NCI-H526 (cell line): ENCODE results near the gene TSC2.
A peak's percentile ranks its signal among the peaks of the same experiment; 100 is the strongest.
"Not testable (repeated sequence)": the region's sequence is repeated elsewhere in the genome, so short reads cannot be mapped to it uniquely, and the experiment has no call there.

Experiments
- DNase-seq, 2 experiments: peaks; one replicate each; lab custom pipeline; 2025; lab: John Stamatoyannopoulos, UW

The TSC2 gene

DNA sequence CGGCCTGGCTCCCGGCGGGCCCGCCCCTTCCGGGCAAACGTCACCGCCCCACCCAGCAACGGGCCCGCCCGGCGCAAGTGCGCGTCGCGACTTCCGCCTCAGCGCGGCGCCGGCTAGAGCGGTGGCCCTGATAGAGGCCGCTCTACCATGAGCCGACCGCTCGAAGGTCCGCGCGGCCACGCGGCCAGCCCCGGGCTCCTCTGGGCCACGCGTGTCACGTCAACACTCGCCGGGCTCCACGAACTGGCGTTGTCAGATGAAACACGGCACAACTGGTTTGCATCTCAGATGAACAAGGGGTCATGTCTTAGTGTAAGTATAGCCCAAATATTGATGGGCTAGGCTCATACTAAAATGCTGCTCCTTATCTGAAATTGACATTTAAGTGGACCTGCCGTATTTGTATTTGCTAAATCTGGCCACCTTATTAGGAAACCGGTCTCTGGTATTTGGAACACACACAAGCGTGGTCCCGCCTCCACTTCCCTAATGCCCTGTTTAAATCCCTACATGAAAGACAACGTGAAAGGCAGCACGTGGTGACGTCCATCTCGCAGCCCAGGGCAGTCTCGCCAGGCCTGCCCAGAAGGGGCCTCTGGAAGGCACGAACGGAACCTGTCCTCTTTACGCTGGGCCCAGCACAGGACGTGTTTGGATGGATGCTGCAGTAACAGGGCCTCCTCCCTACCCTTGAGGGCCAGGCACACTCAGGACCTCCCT is 37.8 kb upstream of the TSC2 start, which contains the start of gene ZNF598:
Gene ZNF598, minus strand, starts transcription at position 31 of the 720 bp plus-strand sequence.
- peak; percentile 18 to 82 for DNase-seq

- not testable (repeated sequence) for DNase-seq
Measured at GRCh38 chr16:2011726-2012125, 36.1 kb upstream of the TSC2 start.

DNA sequence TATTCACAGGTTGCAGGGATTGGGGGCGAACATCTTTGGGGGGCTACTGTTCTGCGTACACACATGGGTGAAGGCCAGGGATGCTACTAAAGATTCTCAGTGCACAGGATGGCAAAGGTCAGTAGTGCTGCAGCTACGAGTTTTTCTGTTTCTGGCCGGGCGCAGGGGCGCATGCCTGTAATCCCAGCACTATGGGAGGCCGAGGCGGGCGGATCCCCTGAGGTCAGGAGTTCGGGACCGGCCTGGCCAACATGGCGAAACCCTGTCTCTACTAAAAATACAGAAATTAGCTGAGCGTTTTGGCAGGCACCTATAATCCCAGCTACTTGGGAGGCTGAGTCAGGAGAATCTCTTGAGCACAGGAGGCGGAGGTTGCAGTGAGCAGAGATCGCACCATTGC is 34.3 kb upstream of the TSC2 start:
- DNase-seq: no peak

DNA sequence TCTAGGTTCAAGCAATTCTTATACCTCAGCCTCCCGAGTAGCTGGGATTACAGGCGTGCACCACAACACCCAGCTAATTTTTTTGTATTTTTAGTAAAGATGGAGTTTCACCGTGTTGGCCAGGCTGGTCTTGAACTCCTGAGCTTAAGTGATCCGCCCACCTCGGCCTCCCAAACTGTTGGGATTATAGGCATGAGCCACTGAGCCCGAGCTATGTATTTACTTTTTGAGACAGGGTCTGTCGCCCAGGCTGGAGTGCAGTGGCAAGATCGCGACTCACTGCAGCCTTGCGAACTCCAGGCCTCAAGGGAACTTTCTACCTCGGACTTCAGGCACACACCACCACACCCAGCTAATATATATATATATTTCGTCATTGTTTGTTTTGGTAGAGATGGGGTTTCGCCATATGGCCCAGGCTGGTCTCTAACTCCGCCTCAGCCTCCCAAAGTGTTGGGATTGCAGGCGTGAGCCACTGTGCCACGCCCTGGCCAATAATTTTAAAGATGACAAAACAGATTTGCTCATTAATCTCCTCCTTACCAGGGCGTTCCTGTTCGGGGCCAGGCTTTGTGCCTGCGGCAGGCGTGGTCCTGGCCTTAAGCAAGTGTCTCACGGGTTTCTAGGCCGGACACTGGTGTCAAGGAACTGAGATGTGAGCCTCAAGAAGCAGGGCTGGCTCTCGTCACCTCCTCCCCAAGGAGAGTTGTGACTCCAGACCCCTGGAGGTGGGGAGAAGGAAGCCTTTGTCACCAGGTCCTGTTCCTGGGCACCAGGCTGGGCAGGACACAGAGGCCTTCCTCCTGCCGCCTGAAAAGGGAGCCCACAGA is 32.5 kb upstream of the TSC2 start:
- no peak for DNase-seq

DNA sequence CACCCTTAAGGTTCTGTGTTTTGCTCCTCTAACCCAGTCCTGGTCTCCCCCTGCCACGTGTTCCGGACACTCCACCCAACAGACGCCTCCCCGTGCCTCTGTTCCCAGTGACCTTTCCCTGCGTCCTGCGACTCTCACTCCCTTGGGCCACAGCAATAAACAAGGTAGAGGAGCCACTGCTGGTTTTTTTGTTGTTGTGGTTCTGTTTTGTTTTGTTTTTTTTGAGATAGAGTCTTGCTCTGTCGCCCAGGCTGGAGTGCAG is 31.9 kb upstream of the TSC2 start:
- DNase-seq: no peak

DNA sequence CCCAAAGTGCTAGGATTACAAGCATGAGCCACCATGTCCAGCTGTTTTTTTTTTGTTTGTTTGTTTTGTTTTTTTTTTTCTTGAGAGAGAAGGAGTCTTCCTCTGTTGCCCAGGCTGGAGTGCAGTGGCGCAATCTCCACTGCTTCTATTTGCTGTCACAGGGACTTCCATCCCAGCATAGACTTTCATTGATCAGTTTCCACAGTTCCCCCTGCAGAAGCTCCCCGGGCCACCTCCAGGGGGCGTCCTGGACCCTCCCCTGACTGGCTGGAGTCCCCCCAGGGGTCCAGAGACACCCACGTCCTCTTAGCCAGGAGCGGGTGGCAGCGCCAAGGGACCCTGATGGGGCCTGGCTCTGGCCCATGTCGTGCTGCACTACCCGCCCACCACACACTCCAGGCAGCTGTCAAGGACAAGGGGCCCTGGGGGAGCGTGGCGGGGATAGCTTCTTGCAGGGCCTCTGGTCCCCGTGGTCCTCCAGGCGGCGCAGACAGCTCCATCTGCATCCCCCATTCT is 31.3 kb upstream of the TSC2 start:
- DNase-seq: no peak

- no peak for DNase-seq
Measured at GRCh38 chr16:2019518-2019920, 28.3 kb upstream of the TSC2 start, which contains the start of gene NPW. Gene NPW, plus strand, starts transcription at chr16:2019785.

- no peak for DNase-seq
Measured at GRCh38 chr16:2019921-2020831, 27.6 kb upstream of the TSC2 start.

DNA sequence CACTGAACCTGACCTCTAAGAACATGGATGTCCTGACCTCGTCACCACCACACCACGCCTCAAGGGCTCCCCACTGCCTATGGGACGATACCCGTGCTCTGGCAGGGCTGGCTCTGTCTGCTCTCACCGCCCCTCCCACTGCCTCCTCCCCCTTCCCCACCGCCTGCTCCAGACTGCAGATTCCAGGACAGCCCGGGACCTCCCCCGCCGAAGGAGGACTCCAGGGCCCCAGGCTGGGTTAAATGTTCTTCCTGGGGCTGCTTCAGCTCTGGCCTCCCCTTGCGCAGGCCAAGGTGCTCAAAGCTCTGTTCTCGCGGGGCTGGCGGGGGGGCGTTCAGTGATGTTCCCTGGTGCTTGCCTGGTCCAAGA is 25.1 kb upstream of the TSC2 start:
- DNase-seq: peak in 1 of 2 experiments; percentile 50

DNA sequence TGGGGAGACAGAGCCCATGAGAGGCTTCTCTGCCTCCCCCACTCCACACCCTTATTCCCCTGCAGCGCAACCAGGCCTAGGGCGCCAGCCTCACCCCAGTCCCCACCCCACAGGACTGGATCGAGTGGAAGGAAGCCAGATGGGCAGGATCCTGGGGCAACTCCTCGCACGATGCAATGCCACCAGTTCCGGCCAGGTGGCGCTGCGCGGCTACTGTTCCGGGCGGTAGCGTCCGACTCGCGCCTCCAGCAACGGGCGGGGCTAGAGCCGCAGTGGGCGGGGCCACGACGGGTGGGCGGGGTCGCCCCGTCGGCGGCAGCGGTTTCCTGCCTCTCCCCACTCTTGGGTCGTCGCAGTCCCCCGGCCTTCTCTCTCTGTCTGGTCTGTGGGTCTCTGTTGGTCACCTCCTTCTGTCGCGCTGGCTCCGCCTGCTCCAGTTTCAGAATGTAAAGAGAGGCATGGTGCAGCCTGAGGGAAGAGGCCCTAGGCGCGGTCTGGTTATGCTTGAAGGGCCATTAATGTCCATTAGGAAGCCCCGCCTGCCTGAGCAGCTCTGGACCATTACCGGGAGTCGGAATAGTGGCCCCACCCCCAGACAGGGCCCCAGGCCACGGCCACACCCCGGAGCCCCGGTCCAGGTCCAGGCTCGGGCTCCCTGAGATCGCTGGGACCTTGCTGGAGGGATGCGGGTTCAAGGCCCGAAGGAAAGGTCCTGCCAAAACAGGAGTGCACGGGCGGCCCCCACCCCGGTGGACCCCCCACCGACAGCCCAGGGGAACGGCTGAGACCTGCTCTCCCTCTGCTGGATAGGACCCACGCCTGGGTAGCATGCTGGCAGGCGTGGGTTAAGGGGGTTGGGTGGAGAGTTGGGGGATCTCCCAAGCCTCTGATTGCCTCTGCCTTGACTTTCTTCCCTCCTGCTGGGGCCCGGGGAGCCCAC is 24.4 kb upstream of the TSC2 start:
- DNase-seq: peak; percentile 20 to 82

DNA sequence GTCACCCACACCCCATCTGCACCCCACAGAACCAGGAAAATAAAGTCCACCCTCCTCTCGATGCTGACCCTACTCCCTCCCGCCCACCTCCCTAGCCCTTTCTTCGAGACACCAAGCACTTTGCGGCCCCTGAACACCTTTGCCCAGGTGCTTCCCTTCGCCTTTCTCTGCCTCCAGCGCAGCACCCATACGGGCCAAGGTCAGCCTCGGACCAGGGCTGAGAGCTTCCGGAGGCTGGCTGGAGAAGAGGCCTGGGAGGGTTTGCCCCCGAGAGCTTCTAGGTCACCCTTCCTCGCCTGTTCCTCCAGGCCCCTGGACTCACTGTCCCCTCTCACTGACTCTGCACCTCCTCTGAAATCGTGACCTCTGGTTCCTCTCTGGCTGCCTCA is 23.8 kb upstream of the TSC2 start:
- no peak for DNase-seq

DNA sequence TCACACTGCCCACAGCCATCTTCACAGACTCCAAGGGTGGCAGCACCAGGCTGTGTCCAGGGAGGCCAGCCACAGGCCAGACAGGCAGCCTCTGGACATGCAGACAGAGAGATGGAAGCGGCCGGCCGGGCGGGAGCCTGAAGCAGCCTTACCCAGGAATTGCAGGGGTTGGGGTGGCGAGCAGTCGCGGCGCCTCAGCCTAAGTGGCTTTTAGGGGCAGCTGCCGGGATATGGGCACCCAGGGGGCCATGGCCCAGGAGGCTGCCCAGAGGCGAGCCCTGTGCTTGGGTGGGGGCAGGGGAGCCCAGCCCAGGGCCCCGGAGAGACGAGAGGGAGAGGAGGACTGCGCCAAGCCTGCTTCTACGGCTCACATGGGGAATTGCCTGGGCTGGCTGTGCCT is 22.5 kb upstream of the TSC2 start:
- no peak for DNase-seq

DNA sequence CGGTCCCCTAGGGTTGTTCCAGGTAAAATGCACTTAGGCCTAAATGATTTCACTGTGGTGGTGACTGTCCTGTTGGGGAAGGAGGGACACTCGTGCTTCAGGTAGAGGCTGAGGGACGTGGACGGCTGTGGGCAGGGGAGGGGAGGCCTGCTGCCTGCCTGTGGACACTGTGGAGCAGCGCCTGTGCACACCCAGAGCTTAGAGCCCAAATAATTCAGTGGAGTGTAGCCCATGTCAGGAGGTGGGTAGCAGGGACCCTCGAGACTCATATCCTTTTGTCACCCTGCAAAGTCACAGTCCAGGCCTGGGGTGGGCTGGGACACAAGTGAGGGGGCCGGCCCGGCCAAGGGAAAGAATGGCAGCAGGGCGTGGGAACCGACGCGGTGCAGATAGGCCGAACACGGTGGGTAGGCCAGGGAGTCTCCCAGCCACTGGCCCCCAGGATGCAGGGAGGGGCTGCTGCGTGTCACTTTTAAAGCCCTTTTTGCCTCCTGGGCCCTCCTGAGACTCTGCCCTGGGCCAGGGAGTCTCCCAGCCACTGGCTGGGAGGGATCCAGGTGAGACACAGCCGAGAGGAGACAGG is 21.8 kb upstream of the TSC2 start:
- no peak for DNase-seq

- peak in 1 of 2 experiments; percentile 34 for DNase-seq
Measured at GRCh38 chr16:2026461-2027023, 21.2 kb upstream of the TSC2 start, which contains the start of gene NHERF2. Gene NHERF2, plus strand, starts transcription at chr16:2026902. Its CDS starts 104 bp downstream, at chr16:2027006.

DNA sequence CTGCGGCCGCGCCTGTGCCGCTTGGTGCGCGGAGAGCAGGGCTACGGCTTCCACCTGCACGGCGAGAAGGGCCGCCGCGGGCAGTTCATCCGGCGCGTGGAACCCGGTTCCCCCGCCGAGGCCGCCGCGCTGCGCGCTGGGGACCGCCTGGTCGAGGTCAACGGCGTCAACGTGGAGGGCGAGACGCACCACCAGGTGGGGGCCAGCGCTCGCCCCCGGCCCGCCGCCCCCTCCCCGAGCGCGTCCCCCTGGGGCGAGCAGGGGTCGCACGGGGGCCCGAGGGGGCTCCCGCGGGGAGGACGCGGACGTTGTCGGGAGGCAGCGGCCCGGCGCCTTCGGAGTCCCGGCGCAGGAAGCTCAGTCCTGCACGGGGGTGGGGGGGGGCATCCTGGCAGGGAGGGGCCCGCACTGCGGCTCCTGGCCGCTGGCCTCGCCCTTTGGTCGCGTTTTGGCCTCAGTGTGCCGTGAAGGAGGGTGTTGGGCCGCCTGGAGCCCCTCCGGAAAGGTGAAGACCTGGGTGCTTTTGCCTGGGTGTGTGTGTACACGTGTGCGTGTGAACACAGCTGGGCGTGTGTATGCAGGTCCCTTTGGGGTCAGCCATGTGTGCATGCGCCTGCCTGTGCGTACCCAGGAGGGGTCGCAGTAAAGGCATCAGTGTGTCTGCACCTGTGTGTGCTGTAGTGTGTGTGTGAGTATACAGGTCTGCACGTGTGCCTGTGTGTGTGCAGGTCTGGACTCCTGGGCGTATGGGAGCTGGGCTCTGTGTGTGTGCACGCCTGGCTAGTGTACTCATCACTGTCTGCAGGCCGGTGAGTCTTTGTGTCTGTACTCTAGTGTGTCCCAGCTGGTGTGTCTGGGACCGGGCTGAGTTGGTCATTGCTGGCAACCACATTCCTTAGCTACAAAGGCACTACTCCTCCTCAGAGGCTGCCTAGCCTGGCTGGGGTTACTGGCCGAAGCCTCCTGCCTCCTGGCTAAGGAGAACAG is 20.5 kb upstream of the TSC2 start:
- DNase-seq: peak in 1 of 2 experiments; percentile 42

GRCh38 chr16:2028146-2028545 is 19.6 kb upstream of the TSC2 start:
- DNase-seq: no peak

- DNase-seq: no peak
Measured at GRCh38 chr16:2028620-2029220, 19.1 kb upstream of the TSC2 start.

DNA sequence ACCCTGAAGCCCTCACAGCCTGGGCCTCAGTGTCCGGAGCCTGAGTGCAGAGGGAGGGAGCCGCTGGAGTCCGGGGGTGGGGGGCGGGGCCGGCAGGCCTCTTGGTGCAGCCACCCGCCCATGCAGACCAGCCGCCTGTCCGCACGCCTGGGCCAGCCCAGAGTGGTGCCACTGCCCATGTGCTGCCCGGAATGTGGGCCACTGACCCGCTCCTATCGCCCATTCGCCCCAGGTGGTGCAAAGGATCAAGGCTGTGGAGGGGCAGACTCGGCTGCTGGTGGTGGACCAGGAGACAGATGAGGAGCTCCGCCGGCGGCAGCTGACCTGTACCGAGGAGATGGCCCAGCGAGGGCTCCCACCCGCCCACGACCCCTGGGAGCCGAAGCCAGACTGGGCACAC is 18.4 kb upstream of the TSC2 start:
- DNase-seq: no peak

DNA sequence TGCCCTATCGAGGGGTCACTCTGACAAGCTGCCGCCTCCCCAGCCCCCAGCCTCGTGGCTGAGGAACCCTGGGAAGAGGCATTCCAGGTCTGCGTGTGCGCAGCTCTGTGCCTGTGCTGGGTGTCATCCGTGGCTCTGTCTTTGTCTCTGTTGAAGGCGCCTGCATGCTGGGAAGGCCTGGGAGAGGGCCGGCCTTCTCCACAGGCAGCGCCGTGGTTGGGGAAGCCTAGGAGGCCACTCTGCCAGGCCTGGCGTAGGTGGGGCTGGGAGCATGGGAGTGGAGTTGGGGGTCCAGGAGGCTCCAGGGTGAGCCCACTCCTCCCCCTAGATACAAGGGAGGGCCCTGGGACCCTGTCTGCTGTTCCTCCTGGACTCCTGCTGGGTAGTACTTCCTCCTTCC is 17.7 kb upstream of the TSC2 start:
- DNase-seq: no peak
